HepG2 (cell line): ENCODE results near the gene MC1R. TPM values are rescaled to one million over a fixed set of nuclear protein-coding genes. Genes with fewer than 3 reads are reported as not detected.
A peak's percentile ranks its signal among the peaks of the same experiment; 100 is the strongest.

Source experiments
- BRD4 ChIP-seq: sonication (generic); formaldehyde crosslinking; IDR thresholded peaks from 2 replicates; pipeline ENCODE4 v1.4.0; 2020; ENCODE audit warnings: missing genetic modification reagents
- GPN1 ChIP-seq: sonication (generic); formaldehyde crosslinking; IDR thresholded peaks from 2 replicates; pipeline ENCODE4 v1.5.1; 2020; ENCODE audit warnings: missing genetic modification reagents, borderline replicate concordance
- GTF3A ChIP-seq: sonication (generic); formaldehyde crosslinking; conservative IDR thresholded peaks from 2 replicates; pipeline ENCODE4 v1.4.0; 2020; ENCODE audit warnings: mild to moderate bottlenecking, missing genetic modification reagents
- HDAC2 ChIP-seq: sonication (generic); formaldehyde crosslinking; IDR thresholded peaks from 2 replicates; pipeline ENCODE4 v1.4.0; 2020; ENCODE audit warnings: missing genetic modification reagents
- KLF9 ChIP-seq: IDR thresholded peaks from 2 replicates; pipeline ENCODE4 v1.6.1; 2016; ENCODE audit warnings: low read depth
- MAF1 ChIP-seq: sonication (generic); formaldehyde crosslinking; IDR thresholded peaks from 2 replicates; pipeline ENCODE4 v1.5.0; 2020; ENCODE audit warnings: missing genetic modification reagents, borderline replicate concordance
- MED1 ChIP-seq: sonication (generic); formaldehyde crosslinking; IDR thresholded peaks from 2 replicates; pipeline ENCODE4 v1.4.0; 2020; ENCODE audit warnings: missing genetic modification reagents
- SRSF1 ChIP-seq: fragments of 200-400 bp; formaldehyde crosslinking; optimal IDR thresholded peaks from 2 replicates; pipeline ENCODE3; 2017; ENCODE audit warnings: mild to moderate bottlenecking, low read depth, low read length, moderate library complexity
- SRSF4 ChIP-seq: fragments of 200-400 bp; formaldehyde crosslinking; IDR thresholded peaks from one replicate; pipeline ENCODE4 v1.6.1; 2018; ENCODE audit warnings: mild to moderate bottlenecking, low read depth, low read length, moderate library complexity; ENCODE audit not compliant: poor library complexity, severe bottlenecking
- ZBTB7B ChIP-seq: sonication (generic); formaldehyde crosslinking; IDR thresholded peaks from 2 replicates; pipeline ENCODE4 v1.4.0; 2020; ENCODE audit warnings: missing genetic modification reagents
- ZFP36 ChIP-seq: fragments of 150-350 bp; IDR thresholded peaks from 2 replicates; pipeline ENCODE4 v1.6.1; 2018; ENCODE audit warnings: borderline replicate concordance, low read length, low read depth; ENCODE audit not compliant: partially characterized antibody
- ZMYM2 ChIP-seq: sonication (generic); formaldehyde crosslinking; IDR thresholded peaks from 2 replicates; pipeline ENCODE4 v1.8.0; 2022; ENCODE audit warnings: mild to moderate bottlenecking, missing genetic modification reagents
- ZNF17 ChIP-seq: sonication (generic); formaldehyde crosslinking; IDR thresholded peaks from 2 replicates; pipeline ENCODE4 v1.5.0; 2020; ENCODE audit warnings: mild to moderate bottlenecking, missing genetic modification reagents
- ZNF644 ChIP-seq: IDR thresholded peaks from 2 replicates; pipeline ENCODE4 v1.6.1; 2016; ENCODE audit warnings: low read depth
- ZNF841 ChIP-seq: sonication (generic); formaldehyde crosslinking; IDR thresholded peaks from 2 replicates; pipeline ENCODE4 v1.8.1; 2023; ENCODE audit warnings: missing genetic modification reagents, borderline replicate concordance
- polyA plus RNA-seq, 8 experiments: library from polyadenylated mRNA; depleted of rRNA in 3 of 8; stranded (reverse) in 7 of 8; unstranded in 1 of 8; fragments of >200 nt; fragmentation: Illumina TruSeq in 4 of 8; extraction: Trizol in 4 of 8; gene quantifications; 2 replicates each; pipeline versions ENCODE4 v1.2.1 to v1.2.3, GENCODE V29; 2011 to 2016; ENCODE audit warnings: low read depth in 4 of 8, missing spikeins in 1 of 8, mixed read lengths in 1 of 8; ENCODE audit not compliant: insufficient read depth in 1 of 8
- total RNA-seq, 5 experiments: library from RNA; depleted of rRNA; stranded (reverse); fragments of >200 nt; fragmentation: Illumina TruSeq; extraction: Trizol; gene quantifications; 2 replicates each; pipeline ENCODE4 v1.2.3, GENCODE V29; 2016; ENCODE audit warnings: low read depth in 1 of 5
- TF ChIP-seq, protein P1 (sequence below): sonication (generic); formaldehyde crosslinking; IDR thresholded peaks from 2 replicates; pipeline ENCODE4 v1.4.0; 2020; ENCODE audit warnings: mild to moderate bottlenecking, missing genetic modification reagents
- TF ChIP-seq, protein P2 (sequence below): IDR thresholded peaks from 2 replicates; pipeline ENCODE4 v1.6.1; 2018; ENCODE audit warnings: missing genetic modification reagents, mild to moderate bottlenecking, missing compliant biosample characterization
- TF ChIP-seq, protein P3 (sequence below): sonication (generic); formaldehyde crosslinking; IDR thresholded peaks from 2 replicates; pipeline ENCODE4 v1.4.0; 2020; ENCODE audit warnings: missing genetic modification reagents
- TF ChIP-seq, protein P4 (sequence below): sonication (generic); formaldehyde crosslinking; IDR thresholded peaks from 2 replicates; pipeline ENCODE4 v1.4.0; 2020; ENCODE audit warnings: missing genetic modification reagents
- TF ChIP-seq, protein P5 (sequence below): IDR thresholded peaks from 2 replicates; pipeline ENCODE4 v1.6.1; 2016; ENCODE audit warnings: control low read depth
- TF ChIP-seq, protein P6 (sequence below): sonication (generic); formaldehyde crosslinking; IDR thresholded peaks from 2 replicates; pipeline ENCODE4 v1.4.0; 2020; ENCODE audit warnings: missing genetic modification reagents

Gene MC1R
- total and polyA plus RNA-seq, 2 of the 13 experiments (the other 11 are each of a cell fraction or from before 2014, with no cell fraction given): 9.1 to 14.8 TPM

DNA sequence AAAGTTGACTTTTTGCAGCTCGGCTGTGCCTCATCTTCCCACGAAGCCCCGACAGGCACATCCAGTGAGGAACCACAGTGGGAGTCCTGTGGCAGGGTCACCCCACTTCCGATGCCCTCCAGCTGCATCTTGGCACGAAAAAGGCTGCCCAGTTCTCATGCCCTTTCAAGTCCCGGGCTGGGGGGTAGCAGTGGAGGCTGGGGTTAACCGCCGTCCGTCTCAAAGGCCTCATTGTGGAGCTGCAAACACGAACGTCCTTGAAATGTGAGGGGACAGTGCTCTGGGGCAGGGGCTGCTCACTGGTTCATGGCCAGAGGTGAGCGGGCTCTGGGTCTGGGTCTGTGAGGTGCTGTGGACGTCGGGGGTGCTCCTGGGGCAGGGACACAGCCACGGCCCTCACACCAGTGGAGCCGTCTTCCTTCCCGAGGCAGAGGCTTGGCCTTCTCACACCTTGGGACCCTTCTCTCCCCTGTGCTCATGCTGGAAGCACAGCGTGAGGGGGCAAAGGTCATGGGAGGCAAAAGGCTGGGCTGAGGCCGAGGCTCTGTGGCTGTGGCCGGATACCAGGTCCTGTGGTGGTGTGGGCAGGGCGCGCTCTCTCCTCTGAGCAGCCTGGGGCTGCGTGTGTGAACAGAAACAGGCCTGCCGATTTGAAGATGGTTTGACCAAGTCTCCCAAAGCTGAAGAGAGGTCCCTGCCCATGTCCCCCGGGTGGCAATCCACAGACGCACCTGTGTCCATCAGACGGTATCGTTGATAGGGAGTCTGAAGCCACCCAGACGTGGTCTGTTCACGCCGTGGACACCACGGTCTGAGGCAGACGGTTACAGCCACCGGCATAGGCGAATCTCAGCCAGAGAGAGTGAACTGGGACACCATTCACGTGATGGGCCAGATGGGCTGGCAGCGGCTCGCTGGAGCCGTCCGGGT, 3.1 kb upstream of the MC1R start (continued):
- TF ChIP-seq, protein P1, sequence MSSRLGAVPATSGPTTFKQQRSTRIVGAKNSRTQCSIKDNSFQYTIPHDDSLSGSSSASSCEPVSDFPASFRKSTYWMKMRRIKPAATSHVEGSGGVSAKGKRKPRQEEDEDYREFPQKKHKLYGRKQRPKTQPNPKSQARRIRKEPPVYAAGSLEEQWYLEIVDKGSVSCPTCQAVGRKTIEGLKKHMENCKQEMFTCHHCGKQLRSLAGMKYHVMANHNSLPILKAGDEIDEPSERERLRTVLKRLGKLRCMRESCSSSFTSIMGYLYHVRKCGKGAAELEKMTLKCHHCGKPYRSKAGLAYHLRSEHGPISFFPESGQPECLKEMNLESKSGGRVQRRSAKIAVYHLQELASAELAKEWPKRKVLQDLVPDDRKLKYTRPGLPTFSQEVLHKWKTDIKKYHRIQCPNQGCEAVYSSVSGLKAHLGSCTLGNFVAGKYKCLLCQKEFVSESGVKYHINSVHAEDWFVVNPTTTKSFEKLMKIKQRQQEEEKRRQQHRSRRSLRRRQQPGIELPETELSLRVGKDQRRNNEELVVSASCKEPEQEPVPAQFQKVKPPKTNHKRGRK (CRISPR knock-in tag): 0 out of 2 replicates have a peak, but pooled peaks have one; percentile 51
- TF ChIP-seq KLF9 (CRISPR knock-in tag) (no peak), ZFP36 (no peak), BRD4 (CRISPR knock-in tag) (peak; percentile 85), ZNF644 (CRISPR knock-in tag) (0 out of 2 replicates have a peak, but pooled peaks have one; percentile 60), GTF3A (CRISPR knock-in tag) (peak; percentile 50; the same call in 1 of the 2 replicates), MED1 (CRISPR knock-in tag) (peak; percentile 86), ZNF841 (CRISPR knock-in tag) (no peak), ZBTB7B (CRISPR knock-in tag) (peak; percentile 95), SRSF4 (no peak), HDAC2 (CRISPR knock-in tag) (peak; percentile 72), GPN1 (CRISPR knock-in tag) (no peak), MAF1 (CRISPR knock-in tag) (peak; percentile 81; the same call in 1 of the 2 replicates), SRSF1 (peak; percentile 74), ZNF17 (CRISPR knock-in tag) (no peak), ZMYM2 (CRISPR knock-in tag) (peak; percentile 96)
- TF ChIP-seq, protein P2, sequence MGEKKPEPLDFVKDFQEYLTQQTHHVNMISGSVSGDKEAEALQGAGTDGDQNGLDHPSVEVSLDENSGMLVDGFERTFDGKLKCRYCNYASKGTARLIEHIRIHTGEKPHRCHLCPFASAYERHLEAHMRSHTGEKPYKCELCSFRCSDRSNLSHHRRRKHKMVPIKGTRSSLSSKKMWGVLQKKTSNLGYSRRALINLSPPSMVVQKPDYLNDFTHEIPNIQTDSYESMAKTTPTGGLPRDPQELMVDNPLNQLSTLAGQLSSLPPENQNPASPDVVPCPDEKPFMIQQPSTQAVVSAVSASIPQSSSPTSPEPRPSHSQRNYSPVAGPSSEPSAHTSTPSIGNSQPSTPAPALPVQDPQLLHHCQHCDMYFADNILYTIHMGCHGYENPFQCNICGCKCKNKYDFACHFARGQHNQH (CRISPR knock-in tag): peak; percentile 63; the same call in 1 of the 2 replicates
- TF ChIP-seq, protein P3, sequence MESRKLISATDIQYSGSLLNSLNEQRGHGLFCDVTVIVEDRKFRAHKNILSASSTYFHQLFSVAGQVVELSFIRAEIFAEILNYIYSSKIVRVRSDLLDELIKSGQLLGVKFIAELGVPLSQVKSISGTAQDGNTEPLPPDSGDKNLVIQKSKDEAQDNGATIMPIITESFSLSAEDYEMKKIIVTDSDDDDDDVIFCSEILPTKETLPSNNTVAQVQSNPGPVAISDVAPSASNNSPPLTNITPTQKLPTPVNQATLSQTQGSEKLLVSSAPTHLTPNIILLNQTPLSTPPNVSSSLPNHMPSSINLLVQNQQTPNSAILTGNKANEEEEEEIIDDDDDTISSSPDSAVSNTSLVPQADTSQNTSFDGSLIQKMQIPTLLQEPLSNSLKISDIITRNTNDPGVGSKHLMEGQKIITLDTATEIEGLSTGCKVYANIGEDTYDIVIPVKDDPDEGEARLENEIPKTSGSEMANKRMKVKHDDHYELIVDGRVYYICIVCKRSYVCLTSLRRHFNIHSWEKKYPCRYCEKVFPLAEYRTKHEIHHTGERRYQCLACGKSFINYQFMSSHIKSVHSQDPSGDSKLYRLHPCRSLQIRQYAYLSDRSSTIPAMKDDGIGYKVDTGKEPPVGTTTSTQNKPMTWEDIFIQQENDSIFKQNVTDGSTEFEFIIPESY: peak; percentile 52
- TF ChIP-seq, protein P4, sequence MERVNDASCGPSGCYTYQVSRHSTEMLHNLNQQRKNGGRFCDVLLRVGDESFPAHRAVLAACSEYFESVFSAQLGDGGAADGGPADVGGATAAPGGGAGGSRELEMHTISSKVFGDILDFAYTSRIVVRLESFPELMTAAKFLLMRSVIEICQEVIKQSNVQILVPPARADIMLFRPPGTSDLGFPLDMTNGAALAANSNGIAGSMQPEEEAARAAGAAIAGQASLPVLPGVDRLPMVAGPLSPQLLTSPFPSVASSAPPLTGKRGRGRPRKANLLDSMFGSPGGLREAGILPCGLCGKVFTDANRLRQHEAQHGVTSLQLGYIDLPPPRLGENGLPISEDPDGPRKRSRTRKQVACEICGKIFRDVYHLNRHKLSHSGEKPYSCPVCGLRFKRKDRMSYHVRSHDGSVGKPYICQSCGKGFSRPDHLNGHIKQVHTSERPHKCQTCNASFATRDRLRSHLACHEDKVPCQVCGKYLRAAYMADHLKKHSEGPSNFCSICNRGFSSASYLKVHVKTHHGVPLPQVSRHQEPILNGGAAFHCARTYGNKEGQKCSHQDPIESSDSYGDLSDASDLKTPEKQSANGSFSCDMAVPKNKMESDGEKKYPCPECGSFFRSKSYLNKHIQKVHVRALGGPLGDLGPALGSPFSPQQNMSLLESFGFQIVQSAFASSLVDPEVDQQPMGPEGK (CRISPR knock-in tag): peak; percentile 91
- TF ChIP-seq, protein P5, sequence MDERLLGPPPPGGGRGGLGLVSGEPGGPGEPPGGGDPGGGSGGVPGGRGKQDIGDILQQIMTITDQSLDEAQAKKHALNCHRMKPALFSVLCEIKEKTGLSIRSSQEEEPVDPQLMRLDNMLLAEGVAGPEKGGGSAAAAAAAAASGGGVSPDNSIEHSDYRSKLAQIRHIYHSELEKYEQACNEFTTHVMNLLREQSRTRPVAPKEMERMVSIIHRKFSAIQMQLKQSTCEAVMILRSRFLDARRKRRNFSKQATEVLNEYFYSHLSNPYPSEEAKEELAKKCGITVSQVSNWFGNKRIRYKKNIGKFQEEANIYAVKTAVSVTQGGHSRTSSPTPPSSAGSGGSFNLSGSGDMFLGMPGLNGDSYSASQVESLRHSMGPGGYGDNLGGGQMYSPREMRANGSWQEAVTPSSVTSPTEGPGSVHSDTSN (CRISPR knock-in tag): no peak
- TF ChIP-seq, protein P6, sequence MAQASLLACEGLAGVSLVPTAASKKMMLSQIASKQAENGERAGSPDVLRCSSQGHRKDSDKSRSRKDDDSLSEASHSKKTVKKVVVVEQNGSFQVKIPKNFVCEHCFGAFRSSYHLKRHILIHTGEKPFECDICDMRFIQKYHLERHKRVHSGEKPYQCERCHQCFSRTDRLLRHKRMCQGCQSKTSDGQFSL (CRISPR knock-in tag): peak; percentile 64; the same call in 1 of the 2 replicates
